Muscle layer of colon (tissue), 2 donors: ENCODE measurements around the gene ANKRD12.

Experiments
- H3K27ac ChIP-seq: one replicate; pipeline ENCODE4 v1.7.0; 2013; ENCODE audit warnings: low read depth, mild to moderate bottlenecking, low read length, moderate library complexity
- H3K27me3 ChIP-seq, 2 donors: one replicate each; pipeline ENCODE4 v1.7.0; 2013; ENCODE audit warnings: low read length in 2 of 2, mild to moderate bottlenecking in 2 of 2; ENCODE audit not compliant: insufficient read depth in 2 of 2, control insufficient read depth in 1 of 2
- H3K36me3 ChIP-seq: one replicate; pipeline ENCODE4 v1.7.0; 2013; ENCODE audit warnings: mild to moderate bottlenecking, low read length; ENCODE audit not compliant: insufficient read depth
- H3K4me1 ChIP-seq: one replicate; pipeline ENCODE4 v1.7.0; 2013; ENCODE audit warnings: mild to moderate bottlenecking, low read length; ENCODE audit not compliant: insufficient read depth
- H3K4me3 ChIP-seq, 2 donors: one replicate each; pipeline ENCODE4 v1.7.0; 2013; ENCODE audit warnings: low read length in 2 of 2, low read depth in 1 of 2, mild to moderate bottlenecking in 1 of 2, moderate library complexity in 1 of 2
- H3K9ac ChIP-seq: one replicate; pipeline ENCODE4 v1.7.0; 2013; ENCODE audit warnings: low read length
- H3K9me3 ChIP-seq: one replicate; pipeline ENCODE4 v1.7.0; 2013; ENCODE audit warnings: mild to moderate bottlenecking, low read length
- donor health status: abdominal sarcoma.
- donor health status: Adenocarcinoma of cecum.

The ANKRD12 gene

GRCh38 chr18:9217743-9218451 is 81.3 kb downstream of the ANKRD12 start:
- peaks cover 47% of the 10 kb centered on the region for H3K36me3 ChIP-seq
- no peak overlapping the region for H3K27ac ChIP-seq
- no peaks in the 10 kb centered on the region for H3K4me1 ChIP-seq
- H3K9me3 ChIP-seq: no peaks in the 10 kb centered on the region
- H3K4me3 ChIP-seq: no peak overlapping the region
- H3K9ac ChIP-seq: no peak overlapping the region
- no peaks in the 10 kb centered on the region for H3K27me3 ChIP-seq

- no peak overlapping the region for H3K4me3 ChIP-seq
- no peak overlapping the region for H3K27ac ChIP-seq
- H3K27me3 ChIP-seq: no peaks in the 10 kb centered on the region
- peaks cover 35% of the 10 kb centered on the region for H3K36me3 ChIP-seq
- H3K4me1 ChIP-seq: no peaks in the 10 kb centered on the region
- no peaks in the 10 kb centered on the region for H3K9me3 ChIP-seq
- H3K9ac ChIP-seq: no peak overlapping the region
Observed at GRCh38 chr18:9221040-9221439, 84.5 kb downstream of the ANKRD12 start.

GRCh38 chr18:9221661-9222060 is 85.1 kb downstream of the ANKRD12 start:
- H3K4me3 ChIP-seq: no peak overlapping the region
- H3K36me3 ChIP-seq: peaks cover 40% of the 10 kb centered on the region
- no peaks in the 10 kb centered on the region for H3K9me3 ChIP-seq
- no peak overlapping the region for H3K9ac ChIP-seq
- no peak overlapping the region for H3K27ac ChIP-seq
- H3K27me3 ChIP-seq: no peaks in the 10 kb centered on the region
- no peaks in the 10 kb centered on the region for H3K4me1 ChIP-seq

- Histone ChIP-seq H3K4me1 (no peaks in the 10 kb centered on the region), H3K4me3 (no peak overlapping the region), H3K9ac (no peak overlapping the region), H3K27me3 (no peaks in the 10 kb centered on the region), H3K27ac (no peak overlapping the region), H3K9me3 (no peaks in the 10 kb centered on the region), H3K36me3 (peaks cover 45% of the 10 kb centered on the region)
Observed at GRCh38 chr18:9223356-9223755, 86.8 kb downstream of the ANKRD12 start.

GRCh38 chr18:9226463-9226862 is 89.9 kb downstream of the ANKRD12 start:
- no peaks in the 10 kb centered on the region for H3K27me3 ChIP-seq
- H3K36me3 ChIP-seq: peaks cover 23% of the 10 kb centered on the region
- H3K4me3 ChIP-seq: no peak overlapping the region
- no peak overlapping the region for H3K9ac ChIP-seq
- H3K27ac ChIP-seq: no peak overlapping the region
- no peaks in the 10 kb centered on the region for H3K9me3 ChIP-seq
- H3K4me1 ChIP-seq: no peaks in the 10 kb centered on the region

DNA sequence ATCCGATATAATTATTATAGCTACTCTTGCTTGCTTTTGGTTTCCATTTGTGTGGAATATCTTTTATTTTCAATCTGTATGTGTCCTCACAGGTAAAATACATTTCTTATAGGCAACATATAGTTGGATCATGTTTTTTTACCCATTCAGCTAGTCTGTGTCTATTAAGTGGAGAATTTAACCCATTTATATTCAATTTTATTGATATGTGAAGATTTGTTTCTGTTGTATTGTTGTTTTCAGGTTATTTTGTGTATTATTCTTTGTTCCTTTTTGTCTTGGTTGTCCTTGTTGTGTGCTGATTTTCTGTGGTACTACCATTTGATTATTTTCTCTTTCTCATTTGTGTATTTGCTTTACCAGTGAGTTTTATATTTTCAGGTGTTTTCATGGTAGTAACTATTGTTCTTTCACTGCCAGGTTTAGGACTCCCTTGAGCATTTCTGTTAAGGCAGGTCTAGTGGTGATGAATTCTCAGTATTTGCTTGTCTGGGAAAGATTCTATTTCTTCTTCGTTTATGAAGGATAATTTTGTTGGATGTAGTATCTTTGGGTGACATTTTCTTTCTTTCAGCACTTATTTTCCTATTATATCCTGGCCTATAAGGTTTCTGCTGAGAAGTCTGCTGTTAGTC is 95.4 kb downstream of the ANKRD12 start:
- Histone ChIP-seq H3K27ac (no peak overlapping the region), H3K36me3 (peaks cover 26% of the 10 kb centered on the region), H3K4me1 (no peaks in the 10 kb centered on the region), H3K9me3 (peaks cover 5% of the 10 kb centered on the region), H3K4me3 (no peak overlapping the region), H3K27me3 (no peaks in the 10 kb centered on the region), H3K9ac (no peak overlapping the region)

DNA sequence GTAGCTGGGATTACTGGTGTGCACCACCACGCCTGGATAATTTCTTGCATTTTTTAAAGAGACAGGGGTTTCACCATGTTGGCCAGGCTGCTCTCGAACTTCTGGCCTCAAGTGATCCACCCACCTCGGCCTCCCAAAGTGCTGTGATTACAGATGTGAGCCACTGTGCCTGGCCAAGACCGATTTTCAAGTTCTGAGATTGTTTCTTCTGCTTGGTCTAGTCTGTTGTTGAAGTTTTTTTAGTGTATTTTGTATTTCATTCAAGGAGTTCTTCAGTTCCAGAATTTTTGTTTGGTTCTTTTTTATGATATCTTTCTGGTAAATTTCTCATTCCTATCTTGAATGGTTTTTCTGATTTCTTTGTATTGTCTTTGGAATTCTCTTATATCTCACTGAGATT is 96.4 kb downstream of the ANKRD12 start:
- Histone ChIP-seq H3K9ac (no peak overlapping the region), H3K4me1 (no peaks in the 10 kb centered on the region), H3K9me3 (peaks cover 5% of the 10 kb centered on the region), H3K27ac (no peak overlapping the region), H3K36me3 (peaks cover 28% of the 10 kb centered on the region), H3K4me3 (no peak overlapping the region), H3K27me3 (no peaks in the 10 kb centered on the region)

- no peaks in the 10 kb centered on the region for H3K4me1 ChIP-seq
- peaks cover 33% of the 10 kb centered on the region for H3K36me3 ChIP-seq
- H3K9ac ChIP-seq: no peak overlapping the region
- no peak overlapping the region for H3K4me3 ChIP-seq
- H3K27me3 ChIP-seq: no peaks in the 10 kb centered on the region
- no peak overlapping the region for H3K27ac ChIP-seq
- peaks cover 5% of the 10 kb centered on the region for H3K9me3 ChIP-seq
Observed at GRCh38 chr18:9233771-9234440, 97.3 kb downstream of the ANKRD12 start.

DNA sequence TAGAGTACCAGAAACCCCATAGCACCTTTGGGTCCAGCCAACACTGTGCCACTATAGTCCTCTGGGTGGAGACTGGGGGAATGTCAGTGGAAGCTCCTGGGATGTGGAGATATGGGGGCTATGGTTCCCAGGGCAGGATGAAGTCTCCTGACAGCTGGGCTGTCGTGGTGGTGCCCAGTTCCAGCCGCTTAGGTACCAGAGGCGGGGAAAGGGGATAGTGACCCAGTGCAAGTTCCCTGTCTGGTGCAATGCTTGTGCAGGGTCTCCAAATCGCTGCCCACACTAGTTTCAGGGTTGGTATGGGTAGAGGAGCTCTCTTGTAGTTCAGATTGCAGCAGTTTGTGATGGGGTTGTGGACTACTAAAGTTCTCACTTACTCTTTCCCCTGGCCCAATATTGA is 97.9 kb downstream of the ANKRD12 start:
- peaks cover 5% of the 10 kb centered on the region for H3K9me3 ChIP-seq
- no peak overlapping the region for H3K27ac ChIP-seq
- no peaks in the 10 kb centered on the region for H3K27me3 ChIP-seq
- H3K36me3 ChIP-seq: peaks cover 35% of the 10 kb centered on the region
- H3K4me1 ChIP-seq: no peaks in the 10 kb centered on the region
- H3K4me3 ChIP-seq: no peak overlapping the region
- no peak overlapping the region for H3K9ac ChIP-seq

- Histone ChIP-seq H3K27me3 (no peaks in the 10 kb centered on the region), H3K27ac (no peak overlapping the region), H3K36me3 (peaks cover 38% of the 10 kb centered on the region)
Observed at GRCh38 chr18:9237981-9238380, 101.4 kb downstream of the ANKRD12 start.

GRCh38 chr18:9239720-9240119 is 103.1 kb downstream of the ANKRD12 start:
- Histone ChIP-seq H3K27me3 (no peaks in the 10 kb centered on the region), H3K27ac (no peak overlapping the region), H3K9me3 (no peaks in the 10 kb centered on the region), H3K4me1 (no peaks in the 10 kb centered on the region), H3K4me3 (no peak overlapping the region), H3K36me3 (peaks cover 33% of the 10 kb centered on the region), H3K9ac (no peak overlapping the region)

More at GRCh38 chr18:9237981-9238380, 101.4 kb downstream of the ANKRD12 start:
- Histone ChIP-seq H3K4me1 (no peaks in the 10 kb centered on the region), H3K9me3 (no peaks in the 10 kb centered on the region), H3K4me3 (no peak overlapping the region), H3K9ac (no peak overlapping the region)
